HG03139 (cell line): ENCODE results near the gene AMMECR1.

ENCODE experiments used
- ATAC-seq: cut with Tn5 transposase; IDR thresholded peaks from one replicate; pipeline ENCODE4 v1.9.1; 2021; ENCODE audit not compliant: unreplicated experiment

AMMECR1 gene

GRCh38 chrX:110213183-110213582 is 104.7 kb downstream of the AMMECR1 start:
- no peak for ATAC-seq

GRCh38 chrX:110212299-110212698 is 105.6 kb downstream of the AMMECR1 start:
- no peak for ATAC-seq

GRCh38 chrX:110211340-110211739 is 106.5 kb downstream of the AMMECR1 start:
- ATAC-seq: no peak

- ATAC-seq: no peak
These were observed 107.3 kb downstream of the AMMECR1 start for GRCh38 chrX:110210417-110211139.

GRCh38 chrX:110208092-110208491 is 109.8 kb downstream of the AMMECR1 start:
- no peak for ATAC-seq

- ATAC-seq: no peak
These were observed 112.9 kb downstream of the AMMECR1 start for GRCh38 chrX:110204986-110205385.

GRCh38 chrX:110201799-110202198 is 116.1 kb downstream of the AMMECR1 start:
- no peak for ATAC-seq

GRCh38 chrX:110194977-110195376 is 122.9 kb downstream of the AMMECR1 start:
- ATAC-seq: no peak

- no peak for ATAC-seq
These were observed 125.4 kb downstream of the AMMECR1 start for GRCh38 chrX:110192516-110192915.

- no peak for ATAC-seq
These were observed 129.0 kb downstream of the AMMECR1 start for GRCh38 chrX:110188701-110189558.

GRCh38 chrX:110183314-110183713 is 134.6 kb downstream of the AMMECR1 start:
- no peak for ATAC-seq

GRCh38 chrX:110182865-110183264 is 135.0 kb downstream of the AMMECR1 start:
- ATAC-seq: no peak

GRCh38 chrX:110182362-110182761 is 135.5 kb downstream of the AMMECR1 start:
- no peak for ATAC-seq

- ATAC-seq: no peak
These were observed 136.3 kb downstream of the AMMECR1 start for GRCh38 chrX:110181459-110182137.

GRCh38 chrX:110180928-110181310 is 137.0 kb downstream of the AMMECR1 start:
- peak; percentile 80 for ATAC-seq

GRCh38 chrX:110180176-110180927 is 137.5 kb downstream of the AMMECR1 start:
- ATAC-seq: peak; percentile 20

- ATAC-seq: no peak
These were observed 139.6 kb downstream of the AMMECR1 start for GRCh38 chrX:110178179-110178865.

GRCh38 chrX:110175696-110176095 is 142.2 kb downstream of the AMMECR1 start:
- no peak for ATAC-seq

GRCh38 chrX:110175146-110175545 is 142.7 kb downstream of the AMMECR1 start:
- no peak for ATAC-seq
